Raji (cell line): ENCODE measurements around the gene LAMA1.

Experiments used
- POLR2A ChIP-seq: IDR thresholded peaks from 2 replicates; pipeline ENCODE4 v1.6.1; 2011; ENCODE audit warnings: low read depth, low read length, control low read depth; ENCODE audit not compliant: insufficient read depth

LAMA1 gene, protein sequence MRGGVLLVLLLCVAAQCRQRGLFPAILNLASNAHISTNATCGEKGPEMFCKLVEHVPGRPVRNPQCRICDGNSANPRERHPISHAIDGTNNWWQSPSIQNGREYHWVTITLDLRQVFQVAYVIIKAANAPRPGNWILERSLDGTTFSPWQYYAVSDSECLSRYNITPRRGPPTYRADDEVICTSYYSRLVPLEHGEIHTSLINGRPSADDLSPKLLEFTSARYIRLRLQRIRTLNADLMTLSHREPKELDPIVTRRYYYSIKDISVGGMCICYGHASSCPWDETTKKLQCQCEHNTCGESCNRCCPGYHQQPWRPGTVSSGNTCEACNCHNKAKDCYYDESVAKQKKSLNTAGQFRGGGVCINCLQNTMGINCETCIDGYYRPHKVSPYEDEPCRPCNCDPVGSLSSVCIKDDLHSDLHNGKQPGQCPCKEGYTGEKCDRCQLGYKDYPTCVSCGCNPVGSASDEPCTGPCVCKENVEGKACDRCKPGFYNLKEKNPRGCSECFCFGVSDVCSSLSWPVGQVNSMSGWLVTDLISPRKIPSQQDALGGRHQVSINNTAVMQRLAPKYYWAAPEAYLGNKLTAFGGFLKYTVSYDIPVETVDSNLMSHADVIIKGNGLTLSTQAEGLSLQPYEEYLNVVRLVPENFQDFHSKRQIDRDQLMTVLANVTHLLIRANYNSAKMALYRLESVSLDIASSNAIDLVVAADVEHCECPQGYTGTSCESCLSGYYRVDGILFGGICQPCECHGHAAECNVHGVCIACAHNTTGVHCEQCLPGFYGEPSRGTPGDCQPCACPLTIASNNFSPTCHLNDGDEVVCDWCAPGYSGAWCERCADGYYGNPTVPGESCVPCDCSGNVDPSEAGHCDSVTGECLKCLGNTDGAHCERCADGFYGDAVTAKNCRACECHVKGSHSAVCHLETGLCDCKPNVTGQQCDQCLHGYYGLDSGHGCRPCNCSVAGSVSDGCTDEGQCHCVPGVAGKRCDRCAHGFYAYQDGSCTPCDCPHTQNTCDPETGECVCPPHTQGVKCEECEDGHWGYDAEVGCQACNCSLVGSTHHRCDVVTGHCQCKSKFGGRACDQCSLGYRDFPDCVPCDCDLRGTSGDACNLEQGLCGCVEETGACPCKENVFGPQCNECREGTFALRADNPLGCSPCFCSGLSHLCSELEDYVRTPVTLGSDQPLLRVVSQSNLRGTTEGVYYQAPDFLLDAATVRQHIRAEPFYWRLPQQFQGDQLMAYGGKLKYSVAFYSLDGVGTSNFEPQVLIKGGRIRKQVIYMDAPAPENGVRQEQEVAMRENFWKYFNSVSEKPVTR (N-terminal part only)

DNA sequence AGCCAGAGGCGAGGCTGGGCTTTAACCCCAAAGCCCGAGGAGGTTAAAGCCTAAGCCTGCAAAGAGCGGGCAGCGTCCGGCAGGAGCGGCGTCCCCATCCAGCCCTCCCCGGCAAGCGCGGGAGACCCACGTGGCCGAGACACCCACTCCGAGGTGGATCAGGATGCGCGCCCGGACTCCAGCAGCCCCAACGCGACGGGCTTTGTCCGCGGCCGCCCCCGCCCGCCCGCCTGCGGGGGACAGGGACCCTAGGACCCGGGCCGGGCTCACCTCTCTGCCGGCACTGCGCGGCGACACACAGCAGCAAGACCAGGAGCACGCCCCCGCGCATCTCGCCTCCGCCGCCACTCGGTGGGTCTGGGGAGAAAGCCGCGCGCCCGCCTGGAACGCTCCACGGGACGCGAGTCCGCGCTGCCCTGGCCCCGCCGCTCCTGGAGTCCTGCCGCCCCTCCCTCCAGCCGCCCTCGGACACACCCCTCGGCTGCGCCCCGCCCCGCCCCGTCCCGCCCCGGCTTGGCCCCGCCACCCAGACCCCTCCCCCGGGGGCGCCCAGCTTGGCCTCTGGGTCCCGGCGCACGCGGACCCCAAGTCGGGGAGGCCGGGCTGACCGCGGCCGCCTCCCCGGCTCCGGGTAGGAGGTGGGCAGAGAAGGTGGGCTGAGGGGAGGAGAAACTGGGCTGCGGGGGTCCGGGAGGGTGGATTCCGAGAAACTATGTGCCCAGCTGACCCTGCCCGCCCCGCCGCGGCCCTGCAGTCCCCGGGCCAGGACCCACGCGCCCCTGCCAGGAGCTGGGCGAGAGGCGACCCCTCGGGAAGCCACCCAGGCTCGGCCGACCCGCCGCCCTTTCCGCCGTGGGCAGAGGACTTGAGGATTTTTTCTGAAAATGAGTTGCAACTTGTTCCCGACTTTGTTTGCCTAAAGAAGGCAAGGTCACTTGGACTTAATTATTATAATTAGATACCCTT is at the start of gene LAMA1:
TSS of gene LAMA1 (minus strand) at position 408 of the 966 bp plus-strand sequence. CDS start at position 331, 77 bp downstream.
- TF ChIP-seq POLR2A = no peak

DNA sequence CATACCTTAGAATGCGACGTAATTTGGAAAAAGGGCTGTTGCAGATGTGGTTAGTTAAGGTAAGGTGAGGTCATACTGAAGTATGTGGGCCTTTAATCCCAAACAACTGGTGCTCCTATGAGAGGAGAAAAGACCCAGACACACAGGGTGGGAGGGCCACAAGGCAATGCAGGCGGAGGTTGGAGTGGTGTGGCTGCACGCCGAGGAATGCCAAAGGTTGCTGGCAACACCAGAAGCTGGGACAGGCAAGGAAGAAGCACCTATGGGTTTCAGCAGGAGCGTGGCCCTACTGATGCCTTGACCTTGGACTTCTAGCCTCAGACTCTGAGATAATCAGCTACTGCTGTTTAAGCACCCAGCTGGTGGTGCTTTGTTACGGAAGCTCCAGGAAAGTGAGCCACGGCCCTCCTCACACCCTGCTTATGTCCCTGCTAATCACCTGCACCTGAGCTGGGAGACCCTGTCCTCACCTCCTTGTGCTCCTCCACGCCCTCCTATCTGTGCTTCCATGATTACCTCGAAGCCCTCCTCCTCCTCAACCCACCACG is 48.3 kb upstream of the LAMA1 start:
- no peak for TF ChIP-seq POLR2A

DNA sequence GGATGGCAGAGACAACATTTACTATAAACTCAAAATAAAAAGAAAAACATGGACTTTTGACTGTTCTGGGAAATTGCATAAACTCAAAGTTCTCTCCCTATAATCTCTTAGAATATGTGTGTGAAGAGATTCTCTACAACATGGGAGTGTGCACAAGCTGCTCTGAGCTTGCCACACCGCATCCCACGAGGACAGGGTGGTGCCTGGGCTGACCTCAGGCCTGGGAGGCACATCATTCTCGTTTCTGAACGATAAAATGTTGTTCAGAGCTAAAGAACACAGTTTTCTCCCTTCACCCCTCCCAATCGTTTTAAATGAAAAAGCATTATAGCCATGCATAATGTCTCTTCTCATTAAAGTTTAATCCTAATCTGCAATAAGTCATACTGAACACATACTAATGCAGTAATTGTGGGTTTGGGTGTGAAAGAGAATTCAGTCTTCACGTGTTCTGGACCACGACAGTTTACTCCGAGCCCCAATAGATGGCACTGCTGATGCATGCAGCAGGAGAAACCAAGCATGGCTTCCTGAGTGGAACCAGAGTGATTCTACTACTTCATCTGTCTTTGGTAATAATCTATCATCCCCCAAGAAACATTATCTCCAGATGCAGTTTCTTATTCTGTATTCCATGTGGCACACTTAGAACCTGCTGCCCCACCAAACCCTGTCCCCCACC is 46.9 kb upstream of the LAMA1 start:
- no peak for TF ChIP-seq POLR2A

DNA sequence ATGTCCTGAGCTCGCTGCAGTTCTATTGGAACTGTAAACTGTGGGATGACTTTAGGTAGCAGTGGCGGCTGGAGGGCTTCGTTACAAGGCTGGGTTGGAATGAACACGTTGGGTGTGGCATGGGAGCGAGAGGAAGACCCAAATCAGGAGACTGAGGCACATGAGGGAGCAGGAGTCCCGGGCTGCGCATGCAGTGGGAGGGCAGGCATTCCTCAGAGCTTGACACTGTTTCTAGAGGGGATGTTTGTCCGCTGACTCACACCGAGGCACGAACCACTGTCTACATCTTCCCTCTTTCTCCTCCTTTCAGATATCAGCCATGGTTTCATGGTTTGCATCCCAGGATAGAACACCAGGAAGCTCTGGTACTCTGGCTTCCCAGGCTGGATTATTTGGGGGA is 40.6 kb upstream of the LAMA1 start:
- TF ChIP-seq POLR2A = no peak

DNA sequence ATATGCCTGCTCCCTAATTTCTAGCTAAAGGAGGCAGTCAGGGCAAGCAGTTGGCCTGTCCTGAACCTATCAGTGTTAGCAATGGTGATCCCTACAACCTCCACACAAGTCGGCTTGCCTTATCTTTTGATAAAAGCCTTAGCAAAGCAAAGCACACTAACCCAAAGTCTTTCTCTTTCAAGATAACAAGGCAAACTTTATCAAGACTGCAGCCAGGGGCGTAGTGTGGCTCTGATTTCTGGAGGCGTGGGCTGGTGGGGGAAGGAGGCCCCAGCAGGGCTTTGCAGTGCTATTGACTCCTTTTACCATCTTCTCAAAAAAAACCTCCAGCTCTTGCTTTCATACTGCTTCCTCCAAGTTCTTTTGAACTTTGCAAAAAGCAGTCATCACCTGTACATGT is 40.2 kb upstream of the LAMA1 start:
- no peak for TF ChIP-seq POLR2A

DNA sequence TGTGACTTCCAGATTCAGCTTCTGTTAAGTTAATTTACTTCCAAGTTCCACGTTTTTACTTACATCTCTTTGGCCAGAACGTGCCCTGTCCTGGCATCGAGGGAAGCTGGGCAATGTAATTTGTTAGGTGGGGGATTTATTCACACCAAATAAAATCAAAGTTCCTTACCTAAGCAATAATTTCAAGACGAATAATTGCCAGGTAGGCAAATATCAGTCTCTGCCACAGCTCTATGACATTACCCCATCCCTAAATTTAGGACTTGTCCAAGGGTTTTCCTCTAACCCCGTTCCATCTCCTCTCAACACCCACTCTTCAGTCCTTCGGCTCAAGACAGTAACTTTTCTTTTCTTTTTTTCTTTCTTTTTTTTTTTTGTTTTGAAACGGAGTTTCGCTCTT is 38.3 kb upstream of the LAMA1 start:
- TF ChIP-seq POLR2A = no peak

DNA sequence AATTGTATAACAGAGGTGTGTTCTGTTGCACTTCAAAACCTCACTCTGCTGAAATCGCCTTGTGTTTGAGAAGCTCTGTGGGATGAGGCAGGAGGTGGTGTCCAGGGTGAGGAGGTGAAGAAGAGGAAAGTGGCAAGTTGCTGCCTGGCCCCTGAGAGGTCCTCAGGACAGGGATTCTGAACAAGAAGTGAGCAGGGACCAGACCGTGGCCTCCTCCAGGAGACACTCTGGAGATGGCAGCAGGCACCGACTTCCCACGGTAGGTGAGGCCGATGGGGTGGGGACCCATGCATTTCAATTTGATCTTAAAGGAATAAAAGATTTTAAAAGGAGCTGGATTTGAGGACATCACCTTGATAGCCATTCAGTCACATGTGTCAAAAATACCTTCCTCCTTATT is 37.5 kb upstream of the LAMA1 start:
- TF ChIP-seq POLR2A = no peak

DNA sequence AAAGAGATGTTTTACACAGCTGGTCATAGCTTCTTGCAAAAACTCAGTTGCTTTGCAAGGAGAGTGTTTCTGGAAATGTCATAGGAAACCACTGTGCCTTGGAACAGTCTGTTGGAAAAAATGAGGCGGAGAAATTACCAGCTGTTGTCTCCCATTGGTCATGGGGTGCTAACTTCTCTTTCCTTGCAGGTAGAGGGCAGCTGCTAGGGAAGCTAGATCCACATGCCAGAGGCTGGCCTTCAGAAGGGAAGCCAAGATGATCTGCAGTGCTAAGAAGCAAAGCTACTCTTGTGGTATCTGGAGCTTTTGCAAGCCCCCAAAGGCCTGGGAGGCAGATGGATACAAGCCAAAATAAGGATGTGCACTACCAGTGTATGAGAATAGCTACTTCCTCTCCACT is 34.8 kb upstream of the LAMA1 start:
- no peak for TF ChIP-seq POLR2A

DNA sequence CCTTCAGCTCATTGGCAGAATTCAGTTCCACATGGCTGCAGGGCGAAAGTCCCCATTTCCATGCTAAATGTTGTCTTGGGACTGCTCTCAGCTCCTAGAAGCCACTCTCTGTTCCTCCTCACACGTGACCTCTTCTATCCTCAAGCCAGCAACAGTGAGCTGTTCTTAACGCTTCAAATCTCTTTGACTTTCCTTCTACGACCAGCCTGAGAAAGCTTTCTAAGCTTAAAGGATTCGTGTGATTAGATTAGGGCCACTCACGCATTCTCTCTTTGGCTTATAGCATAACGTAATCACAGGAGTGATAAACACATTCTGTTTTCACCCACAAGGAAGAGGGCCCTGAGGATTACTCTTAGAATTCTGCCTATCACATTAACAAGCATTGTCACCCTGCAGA is 29.8 kb upstream of the LAMA1 start:
- TF ChIP-seq POLR2A = no peak

DNA sequence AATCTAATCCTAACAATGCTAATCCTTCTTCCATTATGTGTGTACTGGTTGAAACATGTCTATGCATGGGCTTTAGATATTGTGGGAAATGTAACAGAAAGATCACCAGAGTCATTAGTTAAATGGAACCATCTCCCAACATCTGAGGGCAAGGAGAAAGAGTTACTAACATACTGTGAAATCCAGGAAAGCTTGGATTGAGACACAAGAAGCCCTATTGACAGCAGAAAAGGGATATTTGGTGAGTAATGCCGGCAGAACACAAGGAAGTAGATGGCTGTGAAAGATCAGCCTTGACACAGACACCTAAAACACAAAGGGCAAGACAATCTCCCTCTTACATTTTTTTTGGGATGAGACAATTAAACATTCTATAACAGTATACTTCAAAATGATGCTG is 28.5 kb upstream of the LAMA1 start:
- TF ChIP-seq POLR2A = no peak

DNA sequence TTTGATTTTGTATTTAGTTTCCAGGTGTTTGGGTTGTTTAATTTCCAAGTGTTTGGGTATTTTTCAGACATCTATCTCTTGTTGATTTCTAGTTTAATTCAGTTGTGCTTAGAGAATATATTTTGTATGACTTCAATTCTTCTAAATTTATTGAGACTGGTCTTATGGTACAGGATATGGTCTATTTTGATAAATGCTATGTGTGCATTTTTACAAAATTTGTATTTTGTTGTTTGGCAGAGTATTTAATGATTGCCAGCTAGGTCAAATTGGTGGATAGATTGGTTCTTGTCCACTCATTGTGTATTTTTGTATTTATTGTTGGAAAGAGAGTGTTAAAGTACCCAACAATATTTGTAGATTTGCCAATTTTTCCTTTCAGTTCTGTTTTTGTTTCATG is 23.7 kb upstream of the LAMA1 start:
- TF ChIP-seq POLR2A = no peak

DNA sequence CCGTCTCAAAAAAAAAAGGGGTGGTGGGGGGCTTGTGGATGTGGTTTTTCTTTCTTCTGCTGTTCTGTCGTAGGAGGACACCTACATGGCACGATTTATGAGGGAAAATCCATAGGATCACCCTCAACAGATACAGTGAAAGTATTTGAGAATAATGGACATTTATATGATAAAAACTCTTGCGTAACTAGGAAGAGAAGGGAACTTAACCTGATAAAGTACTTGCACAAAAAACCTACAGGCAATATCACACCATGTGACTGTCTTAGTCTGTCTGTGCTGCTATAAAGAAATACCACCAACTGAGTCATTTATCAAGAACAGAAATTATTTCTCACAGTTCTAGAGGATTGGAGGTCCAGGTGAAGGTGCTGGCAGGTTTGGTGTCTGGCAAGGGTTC is 21.8 kb upstream of the LAMA1 start:
- no peak for TF ChIP-seq POLR2A

DNA sequence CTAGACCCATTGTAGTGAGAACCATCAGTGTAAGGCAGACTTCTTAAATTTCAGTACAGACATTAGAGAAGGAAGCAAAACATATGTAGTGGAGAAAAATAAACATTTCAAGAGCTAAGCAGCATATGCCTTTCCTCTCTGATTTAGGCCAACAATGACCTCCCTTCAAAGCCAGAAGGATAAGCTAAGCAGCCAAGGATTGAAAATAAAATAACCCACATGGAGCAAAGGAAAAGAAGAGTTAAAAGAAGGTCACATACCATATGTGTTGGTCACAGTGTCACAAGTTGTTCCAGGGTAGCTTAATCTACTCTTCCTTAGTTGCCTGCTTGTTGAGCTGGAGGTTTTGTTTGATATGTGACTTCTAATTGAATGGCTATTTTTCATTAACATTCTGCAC is 15.6 kb upstream of the LAMA1 start:
- no peak for TF ChIP-seq POLR2A
